Large intestine (tissue), 3 donors: ENCODE results near the gene CDHR4. TPM values are rescaled to one million over a fixed set of nuclear protein-coding genes. Genes with fewer than 3 reads are reported as not detected.

Experiments
- DNase-seq, 2 donors: peaks; one replicate each; pipeline versions ENCODE4 v3.0.0 to v3.0.0-alpha.2; 2013
- H3K27ac ChIP-seq: one replicate; pipeline ENCODE4 v1.5.1; 2013; ENCODE audit warnings: low read length
- H3K27me3 ChIP-seq: 2 replicates; pipeline ENCODE4 v1.6.1; 2013; ENCODE audit warnings: low read length; ENCODE audit not compliant: control insufficient read depth, insufficient read depth
- H3K36me3 ChIP-seq: 2 replicates; pipeline ENCODE4 v1.6.1; 2013; ENCODE audit warnings: low read length; ENCODE audit not compliant: control insufficient read depth, insufficient read depth
- H3K4me1 ChIP-seq: one replicate; pipeline ENCODE4 v1.6.1; 2013; ENCODE audit warnings: low read length; ENCODE audit not compliant: control insufficient read depth, insufficient read depth
- H3K4me3 ChIP-seq: one replicate; pipeline ENCODE4 v1.5.1; 2013; ENCODE audit warnings: low read length
- H3K9me3 ChIP-seq: one replicate; pipeline ENCODE4 v1.6.1; 2013; ENCODE audit warnings: mild to moderate bottlenecking, low read depth, low read length, moderate library complexity; ENCODE audit not compliant: control insufficient read depth
- WGBS: methylation state at CpG from one replicate; pipeline ENCODE4 v1.1.5; 2013; ENCODE audit warnings: low lambda C conversion rate; ENCODE audit not compliant: insufficient coverage; 5-methylcytosine and 5-hydroxymethylcytosine counted together
- polyA plus RNA-seq: library from polyadenylated mRNA; unstranded; fragments of 120-200 nt; gene quantifications from one replicate; pipeline ENCODE4 v1.2.1, GENCODE V29; 2013

CDHR4 gene
- polyA plus RNA-seq, 1 donor, result 0.10 TPM

- H3K9me3 ChIP-seq, result no peaks in the 10 kb centered on the region
- H3K4me1 ChIP-seq, result peaks cover 31% of the 10 kb centered on the region
- H3K36me3 ChIP-seq, result peaks cover 5% of the 10 kb centered on the region
- peak within 1 kb of the TSS; percentile 88 for H3K27ac ChIP-seq
- no CpG with 5 or more reads among the region's 71 CpGs for WGBS
- peak; percentile 82 to 89 for DNase-seq
- H3K27me3 ChIP-seq, result peaks cover 23% of the 10 kb centered on the region
- peak within 1 kb of the TSS; percentile 90 for H3K4me3 ChIP-seq
Measured at GRCh38 chr3:49802719-49803464, 3.2 kb upstream of the CDHR4 start, which contains the start of gene INKA1. Gene INKA1, plus strand, starts transcription at chr3:49803261. Its CDS starts 132 bp downstream, at chr3:49803393.

DNA sequence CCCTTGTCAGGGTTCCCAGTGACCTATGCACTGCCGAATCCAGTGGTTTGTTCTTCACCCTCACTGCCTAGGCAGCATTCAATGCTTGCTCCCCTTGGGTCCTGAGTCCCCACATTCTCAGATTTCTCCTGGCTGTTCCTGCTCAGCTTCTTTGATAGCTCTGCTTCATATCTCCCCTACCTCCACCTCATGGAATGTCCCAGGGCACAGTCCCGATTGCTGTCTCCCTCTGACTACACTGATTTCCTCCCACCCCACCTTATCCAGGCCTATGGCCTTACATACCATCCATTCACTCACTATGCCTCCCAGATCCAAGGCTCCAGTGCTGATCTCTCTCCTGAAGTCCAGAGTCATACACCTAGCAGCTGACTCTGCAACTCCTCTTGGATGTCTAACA is 1.5 kb upstream of the CDHR4 start:
- DNase-seq, result no peak
- WGBS, result no CpG with 5 or more reads among the region's 2 CpGs
- no peak overlapping the region for H3K4me3 ChIP-seq

GRCh38 chr3:49799105-49799504 is 568 bp downstream of the CDHR4 start:
- Histone ChIP-seq H3K9me3 (no peaks in the 10 kb centered on the region), H3K4me3 (no peak overlapping the region), H3K27me3 (peaks cover 19% of the 10 kb centered on the region), H3K27ac (no peak overlapping the region), H3K4me1 (peaks cover 8% of the 10 kb centered on the region), H3K36me3 (no peaks in the 10 kb centered on the region)
- no CpG with 5 or more reads among the region's 1 CpG for WGBS
- DNase-seq, result no peak

More for the DNA sequence above, 1.5 kb upstream of the CDHR4 start:
- Histone ChIP-seq H3K9me3 (no peaks in the 10 kb centered on the region), H3K36me3 (peaks cover 3% of the 10 kb centered on the region), H3K27me3 (peaks cover 23% of the 10 kb centered on the region), H3K4me1 (peaks cover 17% of the 10 kb centered on the region), H3K27ac (no peak overlapping the region)

DNA sequence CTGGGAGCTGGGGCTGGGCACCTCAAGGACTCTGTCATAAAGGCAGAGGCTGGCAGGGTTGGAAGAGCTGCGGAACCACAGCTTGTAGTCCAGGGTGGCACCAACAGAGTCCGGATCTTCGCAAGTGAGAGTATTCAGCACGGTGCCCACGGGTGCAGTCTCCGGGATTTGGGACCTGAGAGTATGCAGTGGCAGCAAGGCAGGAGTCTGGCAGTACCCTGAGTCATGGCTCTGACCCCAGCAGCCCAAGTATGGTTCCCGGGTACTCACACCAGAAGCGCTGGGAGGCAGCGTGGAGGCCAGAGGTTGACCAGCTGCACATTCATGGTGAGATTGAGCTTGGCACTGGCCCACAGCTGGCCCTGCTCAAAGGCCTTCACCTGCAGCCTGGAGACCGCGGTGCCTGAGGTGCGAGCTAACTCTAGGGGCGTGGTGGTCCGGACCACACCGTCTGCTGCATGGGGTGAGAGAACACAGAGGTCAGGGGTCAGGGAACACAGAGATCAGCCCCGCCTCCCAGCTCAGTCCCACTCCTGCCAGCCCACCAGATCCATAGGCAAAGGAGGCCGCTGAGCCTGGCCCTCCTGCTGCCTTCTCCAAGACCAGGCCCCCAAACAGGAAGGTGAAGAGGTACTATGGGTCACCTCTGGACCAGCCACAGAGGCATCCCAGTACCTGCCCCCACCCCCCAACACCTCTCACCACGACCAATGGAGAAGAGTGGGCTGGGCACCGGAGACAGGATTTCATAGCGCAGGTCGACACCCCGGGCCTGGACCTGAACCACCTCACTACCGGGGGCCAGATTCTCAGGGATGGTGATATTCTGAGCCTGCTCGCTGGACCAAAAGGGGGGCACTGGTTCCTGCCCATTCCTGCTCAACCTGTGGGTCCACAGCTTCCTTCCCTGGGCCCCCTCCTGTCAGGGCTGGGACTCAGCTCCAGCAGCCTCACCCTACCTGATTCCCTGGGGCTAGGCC is 4.5 kb downstream of the CDHR4 start:
- no peak for DNase-seq
- no peak overlapping the region for H3K27ac ChIP-seq
- H3K9me3 ChIP-seq, result no peaks in the 10 kb centered on the region
- no CpG with 5 or more reads among the region's 24 CpGs for WGBS
- H3K27me3 ChIP-seq, result peaks cover 2% of the 10 kb centered on the region
- H3K36me3 ChIP-seq, result no peaks in the 10 kb centered on the region
- no peaks in the 10 kb centered on the region for H3K4me1 ChIP-seq
- H3K4me3 ChIP-seq, result no peak overlapping the region

GRCh38 chr3:49794431-49794830 is 5.2 kb downstream of the CDHR4 start:
- no peaks in the 10 kb centered on the region for H3K36me3 ChIP-seq
- peaks cover 3% of the 10 kb centered on the region for H3K9me3 ChIP-seq
- WGBS, result no CpG with 5 or more reads among the region's 4 CpGs
- no peaks in the 10 kb centered on the region for H3K4me1 ChIP-seq
- H3K27me3 ChIP-seq, result peaks cover 2% of the 10 kb centered on the region
- no peak overlapping the region for H3K4me3 ChIP-seq
- no peak for DNase-seq
- H3K27ac ChIP-seq, result no peak overlapping the region

- Histone ChIP-seq H3K4me1 (no peaks in the 10 kb centered on the region), H3K4me3 (no peak overlapping the region), H3K27me3 (peaks cover 2% of the 10 kb centered on the region), H3K9me3 (peaks cover 3% of the 10 kb centered on the region), H3K36me3 (no peaks in the 10 kb centered on the region), H3K27ac (no peak overlapping the region)
- WGBS, result no CpG with 5 or more reads among the region's 13 CpGs
- DNase-seq, result no peak
Measured at GRCh38 chr3:49793486-49794085, 6.1 kb downstream of the CDHR4 start.

DNA sequence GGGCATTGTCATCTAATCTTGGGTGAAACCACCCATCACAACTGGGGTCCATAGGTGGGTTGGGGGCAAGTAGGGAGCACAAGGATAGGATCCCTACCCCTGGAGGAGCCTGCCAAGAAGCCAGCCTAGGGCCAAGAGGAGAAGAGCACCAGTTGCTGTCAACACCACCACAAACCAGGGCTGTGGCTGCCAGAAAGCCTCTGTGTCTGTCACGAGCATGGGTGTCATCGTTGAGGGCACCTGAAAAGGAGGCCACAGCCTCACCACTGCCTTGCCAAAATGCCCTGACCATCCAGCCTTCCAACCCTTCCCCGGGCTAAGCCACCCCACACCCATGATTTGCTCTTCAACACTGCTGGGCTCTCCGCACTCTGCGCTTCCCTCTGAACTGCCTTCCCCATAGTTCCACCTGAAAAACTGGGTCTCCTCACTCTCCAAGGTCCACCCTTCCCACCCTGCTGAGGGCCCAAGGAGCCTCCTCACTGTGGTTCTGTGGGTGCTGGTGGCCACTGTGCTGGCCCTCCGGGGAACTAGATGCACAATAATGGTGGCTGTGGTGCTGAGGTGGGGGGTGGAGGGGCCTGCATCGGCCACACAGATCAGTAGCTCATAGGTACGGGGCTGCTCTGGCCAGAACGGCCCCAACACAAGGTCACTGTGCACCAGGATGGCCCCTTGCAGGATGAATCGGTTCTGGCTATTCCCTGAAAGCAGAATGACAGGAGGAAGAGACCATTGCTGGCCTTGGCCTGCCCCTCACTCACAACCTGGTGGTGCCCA is 7.1 kb downstream of the CDHR4 start:
- Histone ChIP-seq H3K27me3 (peaks cover 2% of the 10 kb centered on the region), H3K4me3 (no peak overlapping the region), H3K9me3 (peaks cover 3% of the 10 kb centered on the region), H3K36me3 (no peaks in the 10 kb centered on the region), H3K27ac (no peak overlapping the region), H3K4me1 (no peaks in the 10 kb centered on the region)
- DNase-seq, result no peak
- WGBS, result no CpG with 5 or more reads among the region's 10 CpGs

GRCh38 chr3:49791571-49791970 is 8.1 kb downstream of the CDHR4 start:
- peaks cover 7% of the 10 kb centered on the region for H3K4me1 ChIP-seq
- H3K9me3 ChIP-seq, result peaks cover 3% of the 10 kb centered on the region
- no peak overlapping the region for H3K4me3 ChIP-seq
- H3K27ac ChIP-seq, result no peak overlapping the region
- no peaks in the 10 kb centered on the region for H3K36me3 ChIP-seq
- H3K27me3 ChIP-seq, result peaks cover 2% of the 10 kb centered on the region
- no peak for DNase-seq
- WGBS, result no CpG with 5 or more reads among the region's 4 CpGs

- peaks cover 7% of the 10 kb centered on the region for H3K4me1 ChIP-seq
- no peak for DNase-seq
- WGBS, result no CpG with 5 or more reads among the region's 9 CpGs
- no peak overlapping the region for H3K4me3 ChIP-seq
- peaks cover 2% of the 10 kb centered on the region for H3K27me3 ChIP-seq
- H3K27ac ChIP-seq, result no peak overlapping the region
- peaks cover 3% of the 10 kb centered on the region for H3K9me3 ChIP-seq
- H3K36me3 ChIP-seq, result no peaks in the 10 kb centered on the region
Measured at GRCh38 chr3:49790626-49791411, 8.9 kb downstream of the CDHR4 start.
